ENCODE measurements around the gene ELANE. TPM values are rescaled to one million over a fixed set of nuclear protein-coding genes. Genes with fewer than 3 reads are reported as not detected.

The ELANE gene
- total RNA-seq, 1 experiment from 2014 or later, result not detected

DNA sequence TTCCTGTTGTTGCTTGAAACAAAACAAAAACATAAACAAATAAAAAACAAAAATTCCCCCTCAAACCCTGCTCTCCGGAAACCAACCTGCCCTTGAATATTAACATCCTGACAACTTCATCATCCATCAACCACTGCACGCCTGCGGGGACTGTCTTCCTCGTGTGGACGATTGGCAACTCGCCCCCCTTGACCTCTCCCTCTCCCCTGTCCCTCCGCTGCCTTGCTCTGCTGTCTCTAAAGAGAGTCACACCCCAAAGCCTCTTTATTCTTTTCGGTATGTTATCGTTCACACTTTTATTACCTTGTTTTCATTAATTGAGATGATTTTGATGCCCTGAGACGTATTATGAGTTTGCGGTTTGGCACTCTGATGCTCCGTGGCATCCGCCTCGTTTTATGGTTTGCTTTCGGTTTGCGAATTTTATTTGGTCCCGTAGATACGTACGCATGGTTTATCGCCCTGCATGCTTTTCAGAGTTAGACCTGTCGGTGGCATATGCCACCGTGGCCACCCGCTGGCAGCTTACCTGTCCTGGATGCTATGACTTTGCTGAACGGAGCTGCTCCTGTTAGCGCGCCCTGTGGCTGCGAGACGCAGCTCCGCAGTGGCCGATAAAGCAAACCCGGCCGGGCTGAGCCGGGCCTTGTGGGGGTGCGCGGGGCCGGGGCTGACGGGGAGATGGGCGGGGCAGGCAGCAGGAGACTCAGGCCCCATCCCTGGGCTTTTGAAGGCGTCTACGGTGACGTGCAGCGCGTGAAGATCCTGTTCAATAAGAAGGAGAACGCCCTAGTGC, 44.3 kb upstream of the ELANE start:
- no TSS peak for BruUV-seq (replicated peaks)
- Mint-ChIP-seq H3K27me3 (ENCODE audit: insufficient read depth, unreplicated experiment) (no peaks in the 10 kb centered on the region), H3K4me1 (ENCODE audit: low read depth, unreplicated experiment) (no peaks in the 10 kb centered on the region), H3K36me3 (ENCODE audit: insufficient read depth, unreplicated experiment) (peaks cover 91% of the 10 kb centered on the region), H3K4me3 (ENCODE audit: unreplicated experiment) (no peak overlapping the region), H3K27ac (ENCODE audit: unreplicated experiment) (peak overlapping the region; percentile 62), H3K9me3 (ENCODE audit: unreplicated experiment) (no peaks in the 10 kb centered on the region)
- CTCF ChIA-PET, result no interaction called here
- Histone ChIP-seq H3K4me1 (no peaks in the 10 kb centered on the region), H3K9me3 (no peaks in the 10 kb centered on the region), H3K4me3 (ENCODE audit: low read depth, low read length) (no peak overlapping the region), H3K36me3 (ENCODE audit: control insufficient read depth, insufficient read depth, low read length) (peaks cover 12% of the 10 kb centered on the region), H3K27me3 (replicated peaks; ENCODE audit: control insufficient read depth, insufficient read depth, low read length) (no peaks in the 10 kb centered on the region)
- POLR2A ChIA-PET, result interaction anchor here (0.6 kb wide), 1 partner anchor 265 kb away, joined by 5 read pairs; no protein-coding TSS in a partner anchor
- TF ChIP-seq, protein P1, sequence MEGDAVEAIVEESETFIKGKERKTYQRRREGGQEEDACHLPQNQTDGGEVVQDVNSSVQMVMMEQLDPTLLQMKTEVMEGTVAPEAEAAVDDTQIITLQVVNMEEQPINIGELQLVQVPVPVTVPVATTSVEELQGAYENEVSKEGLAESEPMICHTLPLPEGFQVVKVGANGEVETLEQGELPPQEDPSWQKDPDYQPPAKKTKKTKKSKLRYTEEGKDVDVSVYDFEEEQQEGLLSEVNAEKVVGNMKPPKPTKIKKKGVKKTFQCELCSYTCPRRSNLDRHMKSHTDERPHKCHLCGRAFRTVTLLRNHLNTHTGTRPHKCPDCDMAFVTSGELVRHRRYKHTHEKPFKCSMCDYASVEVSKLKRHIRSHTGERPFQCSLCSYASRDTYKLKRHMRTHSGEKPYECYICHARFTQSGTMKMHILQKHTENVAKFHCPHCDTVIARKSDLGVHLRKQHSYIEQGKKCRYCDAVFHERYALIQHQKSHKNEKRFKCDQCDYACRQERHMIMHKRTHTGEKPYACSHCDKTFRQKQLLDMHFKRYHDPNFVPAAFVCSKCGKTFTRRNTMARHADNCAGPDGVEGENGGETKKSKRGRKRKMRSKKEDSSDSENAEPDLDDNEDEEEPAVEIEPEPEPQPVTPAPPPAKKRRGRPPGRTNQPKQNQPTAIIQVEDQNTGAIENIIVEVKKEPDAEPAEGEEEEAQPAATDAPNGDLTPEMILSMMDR (IDR thresholded peaks at IDR 0.05; ENCODE audit: insufficient read depth in 1 of 2, low read depth in 1 of 2, low read length in 1 of 2, severe bottlenecking in 1 of 2, unreplicated experiment in 1 of 2), result no peak
- intact Hi-C loops (cut with micrococcal nuclease; ENCODE audit: unreplicated experiment), result no loop called here
- DNase-seq, result no peak

- no peak for DNase-seq
- H3K36me3 ChIP-seq (ENCODE audit: control insufficient read depth, insufficient read depth, low read length), result peaks cover 12% of the 10 kb centered on the region
- ChIA-PET POLR2A (interaction anchor here (0.6 kb wide), 1 partner anchor 266 kb away, joined by 5 read pairs; no protein-coding TSS in a partner anchor), CTCF (no interaction called here)
- TF ChIP-seq, protein P1 (IDR thresholded peaks at IDR 0.05; ENCODE audit: insufficient read depth in 1 of 2, low read depth in 1 of 2, low read length in 1 of 2, severe bottlenecking in 1 of 2, unreplicated experiment in 1 of 2), result no peak
- no peaks in the 10 kb centered on the region for H3K9me3 ChIP-seq
- no TSS peak for BruUV-seq (replicated peaks)
- H3K27me3 ChIP-seq (replicated peaks; ENCODE audit: control insufficient read depth, insufficient read depth, low read length), result no peaks in the 10 kb centered on the region
- Mint-ChIP-seq H3K4me3 (ENCODE audit: unreplicated experiment) (no peak overlapping the region), H3K27ac (ENCODE audit: unreplicated experiment) (no peak overlapping the region), H3K9me3 (ENCODE audit: unreplicated experiment) (no peaks in the 10 kb centered on the region), H3K4me1 (ENCODE audit: low read depth, unreplicated experiment) (no peaks in the 10 kb centered on the region), H3K36me3 (ENCODE audit: insufficient read depth, unreplicated experiment) (peaks cover 90% of the 10 kb centered on the region), H3K27me3 (ENCODE audit: insufficient read depth, unreplicated experiment) (no peaks in the 10 kb centered on the region)
- no peaks in the 10 kb centered on the region for H3K4me1 ChIP-seq
- no peak overlapping the region for H3K4me3 ChIP-seq (ENCODE audit: low read depth, low read length)
- intact Hi-C loops (cut with micrococcal nuclease; ENCODE audit: unreplicated experiment), result no loop called here
Measured at GRCh38 chr19:808423-808775, 43.7 kb upstream of the ELANE start.

DNA sequence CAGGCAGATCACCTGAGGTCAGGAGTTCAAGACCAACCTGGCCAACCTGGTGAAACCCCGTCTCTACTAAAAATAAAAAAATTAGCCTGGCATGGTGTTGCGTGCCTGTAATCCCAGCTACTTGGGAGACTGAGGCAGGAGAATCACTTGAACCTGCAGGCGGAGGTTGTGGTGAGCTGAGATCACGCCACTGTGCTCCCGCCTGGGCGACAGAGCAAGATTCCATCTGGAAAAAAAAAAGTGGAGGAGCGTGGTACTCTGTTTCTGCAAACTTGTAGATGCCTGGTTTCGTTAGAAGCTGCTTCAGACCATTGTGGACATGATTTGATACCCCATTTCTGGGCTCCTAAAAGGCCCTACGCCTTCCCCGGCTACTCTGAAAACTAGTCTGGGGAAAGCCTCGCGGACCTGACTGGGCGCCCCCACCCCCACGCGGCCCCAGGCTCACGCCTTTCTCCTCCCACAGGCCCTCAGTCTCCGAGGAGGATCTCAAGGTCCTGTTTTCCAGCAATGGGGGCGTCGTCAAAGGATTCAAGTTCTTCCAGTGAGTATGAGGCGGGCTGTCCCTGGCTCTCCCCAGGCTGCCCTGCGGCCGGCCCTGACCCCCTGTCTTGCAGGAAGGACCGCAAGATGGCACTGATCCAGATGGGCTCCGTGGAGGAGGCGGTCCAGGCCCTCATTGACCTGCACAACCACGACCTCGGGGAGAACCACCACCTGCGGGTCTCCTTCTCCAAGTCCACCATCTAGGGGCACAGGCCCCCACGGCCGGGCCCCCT, 41.8 kb upstream of the ELANE start:
- Histone ChIP-seq H3K4me3 (ENCODE audit: low read depth, low read length) (no peak overlapping the region), H3K9me3 (no peaks in the 10 kb centered on the region), H3K27me3 (replicated peaks; ENCODE audit: control insufficient read depth, insufficient read depth, low read length) (no peaks in the 10 kb centered on the region), H3K36me3 (ENCODE audit: control insufficient read depth, insufficient read depth, low read length) (peaks cover 8% of the 10 kb centered on the region), H3K4me1 (no peaks in the 10 kb centered on the region)
- Mint-ChIP-seq H3K27ac (ENCODE audit: unreplicated experiment) (no peak overlapping the region), H3K9me3 (ENCODE audit: unreplicated experiment) (no peaks in the 10 kb centered on the region), H3K4me1 (ENCODE audit: low read depth, unreplicated experiment) (no peaks in the 10 kb centered on the region), H3K4me3 (ENCODE audit: unreplicated experiment) (no peak overlapping the region), H3K36me3 (ENCODE audit: insufficient read depth, unreplicated experiment) (peaks cover 91% of the 10 kb centered on the region), H3K27me3 (ENCODE audit: insufficient read depth, unreplicated experiment) (no peaks in the 10 kb centered on the region)
- POLR2A ChIA-PET, result interaction anchor here (0.6 kb wide), 1 partner anchor 174 kb away, joined by 3 read pairs; the partner anchor contains the start of gene WDR18
- CTCF ChIA-PET, result no interaction called here
- TF ChIP-seq, protein P1 (IDR thresholded peaks at IDR 0.05; ENCODE audit: insufficient read depth in 1 of 2, low read depth in 1 of 2, low read length in 1 of 2, severe bottlenecking in 1 of 2, unreplicated experiment in 1 of 2), result no peak
- intact Hi-C loops (cut with micrococcal nuclease; ENCODE audit: unreplicated experiment), result no loop called here
- DNase-seq, result no peak
- BruUV-seq (replicated peaks), result no TSS peak

Measured in Caco-2 (cell line).